GM19023 (cell line): Measurements from ENCODE around the gene GPR161.

ENCODE experiments used
- ATAC-seq: cut with Tn5 transposase; IDR thresholded peaks from one replicate; pipeline ENCODE4 v1.9.1; 2021; ENCODE audit warnings: mild to moderate bottlenecking, moderate library complexity; ENCODE audit not compliant: unreplicated experiment

The GPR161 gene

GRCh38 chr1:168148916-168149315 is 12.2 kb upstream of the GPR161 start:
- ATAC-seq: no peak

DNA sequence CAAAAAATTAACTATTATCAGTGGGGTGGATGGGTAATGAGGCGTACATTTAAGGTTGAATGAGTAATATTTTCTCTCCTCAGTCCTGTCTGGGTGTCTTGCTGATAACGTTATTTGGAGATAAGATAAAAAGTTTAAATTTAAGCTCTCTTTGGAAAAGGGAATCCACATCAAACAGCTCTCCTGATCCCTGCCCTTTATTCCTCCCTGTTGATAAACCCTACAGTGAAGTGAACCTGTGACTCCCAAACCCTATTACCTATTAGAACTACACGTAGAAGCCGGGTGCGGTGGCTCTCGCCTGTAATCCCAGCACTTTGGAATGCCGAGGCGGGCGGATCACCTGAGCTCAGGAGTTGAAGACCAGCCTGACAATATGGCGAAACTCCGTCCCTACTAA is 9.9 kb upstream of the GPR161 start:
- ATAC-seq: no peak

GRCh38 chr1:168146160-168146539 is 9.4 kb upstream of the GPR161 start:
- no peak for ATAC-seq

GRCh38 chr1:168145184-168146159 is 8.7 kb upstream of the GPR161 start:
- ATAC-seq: peak; percentile 95

- ATAC-seq: no peak
Observed at GRCh38 chr1:168141871-168142385, 5.2 kb upstream of the GPR161 start.

- ATAC-seq: no peak
Observed at GRCh38 chr1:168139070-168139469, 2.3 kb upstream of the GPR161 start.

- ATAC-seq: no peak
Observed at GRCh38 chr1:168138134-168138533, 1.4 kb upstream of the GPR161 start.

GRCh38 chr1:168137515-168137821 is 738 bp upstream of the GPR161 start:
- ATAC-seq: no peak

DNA sequence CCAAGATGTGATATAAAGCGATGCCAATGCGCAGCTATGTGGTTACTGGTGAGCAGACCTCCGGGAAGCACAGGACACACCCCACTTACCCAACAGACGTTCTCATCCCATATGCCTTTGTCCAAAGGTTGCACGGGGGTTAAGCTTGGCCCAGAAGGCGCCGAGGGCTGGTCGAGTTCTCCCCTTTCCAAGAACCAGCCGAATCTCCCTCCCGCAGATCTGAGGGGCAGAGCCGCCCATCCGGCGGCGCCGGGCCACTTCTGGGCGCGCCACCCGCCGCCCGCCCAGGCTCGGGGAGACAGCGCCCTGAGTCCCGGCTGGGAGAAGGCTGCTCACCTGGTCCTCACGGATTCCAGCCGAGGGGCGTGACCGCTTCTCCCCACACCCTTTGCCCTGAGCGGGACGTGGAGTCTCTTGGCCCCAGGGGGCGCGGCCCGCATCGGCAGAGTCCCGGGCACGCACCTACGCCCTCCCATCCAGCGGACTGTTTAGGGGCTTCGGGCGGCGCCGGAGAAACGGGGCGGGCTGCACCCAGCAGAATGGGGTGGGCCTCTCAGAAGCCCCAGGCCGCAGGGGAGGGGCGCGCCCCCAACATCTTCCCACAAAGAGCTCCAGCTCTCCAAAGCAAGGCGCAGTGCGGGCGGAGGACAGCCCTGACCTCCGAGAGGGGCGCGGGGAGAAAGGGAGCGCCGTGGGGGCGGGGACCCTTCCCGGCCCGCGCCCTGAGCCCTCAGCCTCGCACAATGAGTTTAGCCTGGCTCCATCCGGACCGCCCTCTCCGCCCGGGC is 615 bp downstream of the GPR161 start:
- ATAC-seq: no peak

GRCh38 chr1:168135116-168135920 is 1.4 kb downstream of the GPR161 start:
- no peak for ATAC-seq

DNA sequence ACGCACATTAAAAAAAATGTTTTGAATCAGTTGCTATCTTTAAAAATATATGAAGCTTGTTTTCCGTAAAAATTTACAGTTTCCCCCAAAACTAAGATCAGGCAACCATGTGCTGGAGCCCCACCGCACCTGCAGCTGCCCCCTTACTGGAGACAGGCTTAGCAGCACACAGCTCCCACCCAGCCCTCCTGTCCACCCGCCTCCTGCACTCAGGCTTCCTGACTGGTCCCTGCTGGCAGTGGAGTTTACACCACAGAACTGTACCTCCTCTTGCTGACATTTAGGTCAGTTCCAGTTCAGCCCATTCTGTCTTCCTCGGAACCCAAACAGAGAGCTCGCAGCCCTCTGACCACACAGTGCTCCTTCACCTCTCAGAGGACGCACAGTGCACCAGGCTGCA is 2.1 kb downstream of the GPR161 start:
- ATAC-seq: no peak

DNA sequence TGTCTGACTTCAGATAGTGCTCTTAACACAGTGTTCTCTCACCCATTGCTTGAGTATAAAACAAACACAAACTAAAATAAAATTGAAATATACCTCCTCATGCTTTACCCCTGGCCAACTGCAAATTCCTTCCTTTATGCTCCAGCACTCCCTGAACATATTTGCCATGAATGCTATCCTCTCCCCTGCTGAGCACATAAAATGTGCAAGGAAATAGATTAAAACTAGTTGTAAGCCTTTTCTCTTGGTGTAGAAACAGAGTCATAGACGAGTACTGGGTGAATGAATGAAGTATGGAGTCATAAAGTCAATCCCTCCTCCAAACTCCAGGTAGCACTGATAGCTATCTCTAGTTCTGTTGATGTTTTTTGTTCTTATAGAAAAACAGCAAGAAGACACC is 2.6 kb downstream of the GPR161 start:
- no peak for ATAC-seq

DNA sequence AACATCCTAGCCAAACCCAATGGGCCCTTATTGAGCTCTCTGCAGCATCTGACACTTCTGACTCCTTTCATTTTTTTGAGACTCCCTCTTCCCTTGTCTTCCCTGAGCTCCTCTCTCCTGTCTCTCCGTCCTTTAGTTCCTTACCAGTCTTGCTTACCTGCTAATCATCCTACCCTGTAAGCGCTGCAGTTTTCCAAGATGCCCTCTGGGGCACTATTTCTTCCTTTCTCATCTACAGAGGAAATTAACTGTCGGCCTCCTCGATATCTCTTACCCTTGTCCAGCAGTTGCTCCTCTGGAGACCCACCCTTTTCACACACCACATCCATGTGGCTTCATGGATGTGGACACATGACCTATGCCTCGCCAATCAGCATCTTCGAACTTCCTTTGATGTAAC is 6.8 kb downstream of the GPR161 start:
- ATAC-seq: no peak

DNA sequence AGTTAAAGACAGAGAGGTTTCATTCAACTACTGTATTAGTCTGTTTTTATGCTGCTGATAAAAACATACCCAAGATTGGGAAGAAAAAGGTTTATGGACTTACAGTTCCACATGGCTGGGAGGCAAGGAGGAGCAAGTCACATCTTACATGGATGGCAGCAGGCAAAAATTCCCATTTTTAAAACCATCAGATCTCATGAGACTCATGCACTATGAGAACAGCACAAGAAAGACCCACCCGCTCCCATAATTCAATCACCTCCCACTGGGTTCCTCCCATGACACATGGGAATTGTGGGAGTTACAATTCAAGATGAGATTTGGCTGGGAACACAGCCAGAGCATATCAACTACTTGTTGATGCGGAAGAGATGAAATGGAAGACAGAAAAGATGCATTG is 9.2 kb downstream of the GPR161 start:
- ATAC-seq: no peak

GRCh38 chr1:168125051-168125450 is 11.7 kb downstream of the GPR161 start:
- no peak for ATAC-seq

DNA sequence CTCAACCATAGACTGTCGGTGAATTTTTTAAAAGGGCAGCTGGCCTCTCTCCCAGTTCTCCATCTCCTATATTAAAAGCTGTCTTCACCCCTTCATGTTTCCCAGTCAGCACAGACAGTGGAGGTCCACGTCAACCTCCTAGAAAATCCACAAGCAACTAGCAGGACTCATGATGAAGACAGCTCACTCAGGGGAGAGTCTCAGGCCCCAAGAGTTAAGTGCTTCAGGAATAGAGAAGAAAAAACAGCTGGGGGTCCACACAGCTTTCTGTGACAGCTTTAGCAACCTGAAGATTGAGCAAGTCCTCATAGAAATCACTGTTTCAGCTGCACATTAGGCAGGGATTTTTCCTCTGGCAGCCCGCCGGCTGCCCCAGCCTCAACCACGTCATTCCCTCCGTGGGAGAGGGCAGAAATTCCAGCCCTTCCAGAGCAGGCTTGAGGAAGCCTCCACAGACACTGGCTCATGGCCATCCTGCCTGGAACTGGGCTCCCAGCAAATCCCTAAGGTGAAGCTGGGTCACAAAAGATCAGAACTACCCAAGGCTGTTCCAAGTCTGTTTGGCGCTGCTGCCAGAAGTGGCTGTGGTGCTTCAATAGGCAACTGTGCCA is 15.2 kb downstream of the GPR161 start:
- ATAC-seq: no peak

DNA sequence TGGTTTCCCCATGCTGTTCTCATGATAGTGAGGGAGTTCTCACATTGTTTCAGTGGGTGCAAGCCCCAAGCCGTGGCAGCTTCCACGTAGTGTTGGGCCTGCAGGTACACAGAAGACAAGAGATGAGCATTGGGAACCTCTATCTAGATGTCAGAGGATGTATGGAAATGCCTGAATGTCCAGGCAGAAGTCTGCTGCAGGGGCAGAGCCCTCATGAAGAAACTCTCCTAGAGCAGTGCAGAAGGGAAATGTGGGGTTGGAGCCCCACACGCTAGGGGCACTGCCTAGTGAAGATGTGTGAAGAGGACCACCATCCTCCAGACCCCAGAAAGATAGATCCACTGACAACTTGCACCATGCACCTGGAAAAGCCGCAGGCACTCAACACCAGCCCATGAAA is 17.0 kb downstream of the GPR161 start:
- ATAC-seq: no peak

- no peak for ATAC-seq
Observed at GRCh38 chr1:168116327-168116799, 20.4 kb downstream of the GPR161 start.

DNA sequence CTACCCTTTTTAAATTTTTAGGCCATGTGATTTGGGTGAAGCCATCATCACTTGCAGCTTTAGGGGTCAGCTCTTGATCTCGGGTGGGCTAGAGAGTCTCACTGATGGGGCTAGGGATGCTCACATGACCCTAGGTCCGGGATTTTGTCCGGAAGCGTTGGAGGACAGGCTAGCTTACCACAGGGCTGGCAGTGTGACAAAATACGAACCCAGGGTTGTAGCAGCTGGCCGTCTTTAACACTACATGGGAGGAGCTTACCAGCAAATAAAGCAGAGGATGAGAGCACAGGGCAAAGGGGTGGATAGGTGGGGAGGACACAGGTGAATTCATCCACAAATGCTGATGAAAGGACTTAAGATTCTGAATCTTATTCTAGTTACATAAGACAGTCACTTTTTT is 21.9 kb downstream of the GPR161 start:
- ATAC-seq: no peak

DNA sequence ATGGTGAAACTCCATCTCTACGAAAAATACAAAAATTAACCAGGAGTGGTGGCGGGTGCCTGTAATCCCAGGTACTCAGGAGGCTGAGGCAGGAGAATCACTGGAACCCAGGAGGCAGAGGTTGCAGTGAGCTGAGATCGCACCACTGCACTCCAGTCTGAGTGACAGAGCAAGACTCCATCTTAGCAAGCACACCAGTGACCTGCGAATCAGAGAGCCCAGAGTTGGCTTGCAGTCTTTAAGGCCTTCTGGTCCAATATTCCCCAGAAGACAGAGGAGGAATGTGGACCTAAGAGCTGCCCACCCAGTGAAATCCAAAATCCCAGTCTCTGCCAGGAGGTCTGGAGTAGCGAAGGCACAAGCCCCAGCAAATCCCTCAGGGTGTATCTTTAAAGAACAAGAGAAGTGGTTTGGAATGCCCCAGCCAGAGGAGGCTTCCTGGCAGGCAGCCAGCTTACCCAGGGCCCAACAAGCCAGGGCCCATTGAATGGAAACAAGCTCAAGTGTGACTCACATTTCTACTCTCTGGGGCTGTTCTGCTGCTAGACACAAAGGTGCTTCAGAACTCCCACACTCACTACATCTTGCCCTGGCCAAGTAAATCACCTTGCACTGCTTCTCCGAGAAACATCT is 23.9 kb downstream of the GPR161 start:
- no peak for ATAC-seq
